Measurements from ENCODE around the gene CPTP. TPM values are rescaled to one million over a fixed set of nuclear protein-coding genes. Genes with fewer than 3 reads are reported as not detected.

Gene CPTP
- total RNA-seq, 1 experiment from 2014 or later = 12.0 TPM

- DNase-seq (ENCODE audit: low spot score) = no peak
Measured at GRCh38 chr1:1334835-1335234, 10.2 kb downstream of the CPTP start.

- DNase-seq (ENCODE audit: low spot score) = no peak
Measured at GRCh38 chr1:1335283-1335682, 10.7 kb downstream of the CPTP start.

GRCh38 chr1:1335792-1336248 lies 11.2 kb downstream of the CPTP start:
- DNase-seq (ENCODE audit: low spot score) = no peak

- no peak for DNase-seq (ENCODE audit: low spot score)
Measured at GRCh38 chr1:1336446-1336845, 11.8 kb downstream of the CPTP start.

GRCh38 chr1:1336931-1337792 lies 12.6 kb downstream of the CPTP start:
- DNase-seq (ENCODE audit: low spot score) = no peak

- DNase-seq (ENCODE audit: low spot score) = no peak
Measured at GRCh38 chr1:1337793-1338147, 13.2 kb downstream of the CPTP start.

- no peak for DNase-seq (ENCODE audit: low spot score)
Measured at GRCh38 chr1:1338278-1338677, 13.7 kb downstream of the CPTP start.

GRCh38 chr1:1340185-1340584 lies 15.6 kb downstream of the CPTP start:
- no peak for DNase-seq (ENCODE audit: low spot score)

GRCh38 chr1:1340791-1341548 lies 16.4 kb downstream of the CPTP start:
- DNase-seq (ENCODE audit: low spot score) = no peak

- DNase-seq (ENCODE audit: low spot score) = no peak
Measured at GRCh38 chr1:1341549-1342021, 17.0 kb downstream of the CPTP start.

GRCh38 chr1:1342061-1342562 lies 17.5 kb downstream of the CPTP start:
- DNase-seq (ENCODE audit: low spot score) = no peak

- no peak for DNase-seq (ENCODE audit: low spot score)
Measured at GRCh38 chr1:1342584-1343115, 18.0 kb downstream of the CPTP start.

GRCh38 chr1:1343811-1344421 lies 19.3 kb downstream of the CPTP start:
- DNase-seq (ENCODE audit: low spot score) = no peak

GRCh38 chr1:1344655-1345361 lies 20.2 kb downstream of the CPTP start:
- no peak for DNase-seq (ENCODE audit: low spot score)

GRCh38 chr1:1345384-1345783 lies 20.8 kb downstream of the CPTP start:
- no peak for DNase-seq (ENCODE audit: low spot score)

- DNase-seq (ENCODE audit: low spot score) = no peak
Measured at GRCh38 chr1:1345860-1346500, 21.4 kb downstream of the CPTP start.

- DNase-seq (ENCODE audit: low spot score) = no peak
Measured at GRCh38 chr1:1346501-1346890, 21.9 kb downstream of the CPTP start.

GRCh38 chr1:1347026-1347595 lies 22.5 kb downstream of the CPTP start:
- no peak for DNase-seq (ENCODE audit: low spot score)

GRCh38 chr1:1347663-1348419 lies 23.2 kb downstream of the CPTP start:
- DNase-seq (ENCODE audit: low spot score) = no peak

Data from H4 (cell line).